Measurements from ENCODE around the gene SEMA3G.

DNA sequence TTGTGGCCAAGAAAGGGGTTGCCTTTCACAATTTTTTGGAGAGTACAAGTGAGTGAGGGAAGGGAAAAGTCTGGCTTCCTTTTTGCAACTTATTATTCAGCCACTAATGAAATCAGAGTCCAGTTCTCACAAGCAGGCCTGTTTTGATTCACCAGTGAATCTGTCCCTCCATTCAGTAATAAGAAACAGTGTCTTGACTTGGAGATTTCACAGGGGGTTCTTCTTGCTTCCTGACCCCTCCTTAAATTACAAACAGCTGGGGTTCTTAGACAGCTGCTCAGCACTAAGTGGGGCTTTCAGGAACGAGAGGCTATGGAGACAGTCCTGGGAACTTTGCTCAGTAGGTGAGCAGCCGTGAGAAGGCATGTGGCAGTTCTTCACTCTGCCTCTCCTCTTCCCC, 24.5 kb downstream of the SEMA3G start:
- no peak for TF ChIP-seq POLR2A (IDR thresholded peaks at IDR 0.05)
- TF ChIP-seq CTCF (IDR thresholded peaks at IDR 0.05) = no peak
- TF ChIP-seq POLR2AphosphoS5 (IDR thresholded peaks at IDR 0.05) = no peak
- no peak for TF ChIP-seq EP300 (IDR thresholded peaks at IDR 0.05)

All from stomach (tissue), 4 donors.